NOMO-1 treated with dmso at 0.1 percent for 144 hours (cell line): Measurements from ENCODE around the gene RGS8.

Experiments used
- DNase-seq: peaks from one replicate; lab custom pipeline; 2025; ENCODE audit not compliant: unreplicated experiment; lab: John Stamatoyannopoulos, UW

The RGS8 gene

DNA sequence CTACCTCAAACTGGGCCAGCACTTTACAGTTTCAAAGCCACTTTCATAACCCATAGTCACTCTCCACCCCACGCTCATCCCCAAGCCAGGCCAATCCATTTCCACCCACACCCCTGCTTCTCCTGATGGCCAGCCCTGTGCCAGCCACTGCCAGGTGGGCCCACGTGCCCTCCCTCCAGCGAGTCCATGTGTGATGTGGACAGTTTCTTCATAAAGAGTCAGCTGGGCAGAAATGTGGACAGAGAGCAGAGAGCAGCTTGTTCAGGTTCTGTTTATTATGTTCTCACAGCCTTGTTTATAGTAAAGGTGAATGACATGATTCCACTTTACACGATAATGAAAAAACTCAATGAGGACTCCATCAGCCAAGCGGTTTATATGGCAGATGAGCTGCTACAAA lies 42.8 kb downstream of the RGS8 start:
- DNase-seq, result no peak

DNA sequence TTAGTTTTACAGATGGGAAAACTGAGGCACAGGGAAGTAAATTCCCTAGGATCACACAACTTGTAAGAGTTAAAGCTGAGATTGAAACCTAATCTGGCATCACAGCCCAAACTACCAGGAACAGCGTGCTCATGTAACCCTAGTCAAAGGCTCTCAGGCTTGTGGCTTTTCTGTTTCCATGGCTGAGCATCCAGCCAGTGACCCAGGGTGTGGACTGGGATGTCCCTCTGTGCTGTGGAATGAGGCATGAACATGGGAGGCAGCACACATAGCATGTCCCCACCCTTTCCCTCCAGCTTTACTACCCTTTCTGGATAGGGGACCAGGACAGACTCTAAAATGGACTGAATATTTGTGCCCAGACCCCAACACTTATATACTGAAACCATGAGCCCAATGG lies 45.1 kb downstream of the RGS8 start:
- no peak for DNase-seq

DNA sequence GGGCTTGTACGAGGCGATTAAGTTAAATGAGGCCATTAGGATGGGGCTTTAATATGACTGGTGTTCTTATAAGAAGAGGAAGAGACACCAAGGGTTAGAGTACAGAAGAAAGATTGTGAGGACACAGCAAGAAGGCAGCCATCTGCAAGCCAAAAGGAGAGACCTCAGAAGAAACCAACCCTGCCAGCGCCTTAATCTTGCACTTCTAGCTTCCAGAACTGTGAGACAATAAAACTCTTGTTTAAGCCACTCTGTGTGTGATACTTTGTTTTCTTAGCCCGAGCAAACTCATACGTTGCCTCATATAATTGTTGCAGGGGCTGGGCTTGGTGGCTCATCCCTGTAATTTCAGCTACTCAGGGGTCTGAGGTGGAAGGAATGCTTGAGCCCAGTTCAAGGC lies 46.6 kb downstream of the RGS8 start:
- no peak for DNase-seq

DNA sequence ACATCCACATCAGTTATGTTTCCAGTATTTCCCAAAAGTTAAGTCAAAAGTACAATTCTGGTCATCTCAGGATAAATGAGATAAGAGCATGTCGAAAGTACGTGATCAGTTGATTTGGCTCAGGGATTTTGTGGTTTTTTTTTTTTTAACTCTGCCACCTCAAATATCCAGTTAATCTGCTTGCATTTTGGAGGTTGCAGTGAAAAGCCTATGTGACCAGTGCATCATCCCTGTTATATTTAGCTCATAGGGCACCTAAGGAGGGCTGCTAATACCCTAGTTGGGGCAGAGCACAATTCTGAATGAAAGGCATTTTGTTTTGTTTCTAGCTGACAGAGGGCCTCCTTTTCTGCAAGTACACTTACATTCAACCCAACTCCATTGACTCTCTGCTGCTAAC lies 48.5 kb downstream of the RGS8 start:
- DNase-seq, result no peak
